GM19372 (cell line): ENCODE data around the gene TENT4B.

Experiments used
- ATAC-seq: cut with Tn5 transposase; IDR thresholded peaks from one replicate; pipeline ENCODE4 v1.9.1; 2021; ENCODE audit warnings: mild to moderate bottlenecking, low read depth, moderate library complexity; ENCODE audit not compliant: unreplicated experiment

The TENT4B gene

GRCh38 chr16:50252082-50252611 lies 99.0 kb downstream of the TENT4B start:
- no peak for ATAC-seq

GRCh38 chr16:50252874-50253513 lies 99.9 kb downstream of the TENT4B start:
- no peak for ATAC-seq

DNA sequence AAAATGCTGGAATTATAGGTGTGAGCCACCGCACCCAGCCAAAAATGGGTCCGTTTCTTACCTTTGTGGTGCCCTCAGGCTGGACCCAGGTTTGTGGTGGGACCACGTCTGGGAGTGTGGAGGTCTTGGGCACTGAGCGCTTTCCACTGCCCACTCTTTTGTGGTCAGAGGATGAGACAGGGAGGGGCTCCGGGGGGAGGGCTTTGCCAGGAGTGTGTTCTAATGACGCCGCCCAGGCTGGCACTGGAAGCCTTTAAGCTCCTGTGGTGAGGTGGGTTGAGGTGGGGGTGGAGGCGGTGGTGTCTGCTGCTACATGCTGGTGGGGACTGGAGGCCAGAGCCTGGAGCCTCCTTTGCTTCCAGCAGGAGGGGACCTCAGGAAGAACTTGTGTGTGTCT lies 100.4 kb downstream of the TENT4B start:
- ATAC-seq: no peak

- ATAC-seq: no peak
These were observed 101.0 kb downstream of the TENT4B start for GRCh38 chr16:50254072-50254471.

GRCh38 chr16:50255538-50255937 lies 102.4 kb downstream of the TENT4B start:
- no peak for ATAC-seq

DNA sequence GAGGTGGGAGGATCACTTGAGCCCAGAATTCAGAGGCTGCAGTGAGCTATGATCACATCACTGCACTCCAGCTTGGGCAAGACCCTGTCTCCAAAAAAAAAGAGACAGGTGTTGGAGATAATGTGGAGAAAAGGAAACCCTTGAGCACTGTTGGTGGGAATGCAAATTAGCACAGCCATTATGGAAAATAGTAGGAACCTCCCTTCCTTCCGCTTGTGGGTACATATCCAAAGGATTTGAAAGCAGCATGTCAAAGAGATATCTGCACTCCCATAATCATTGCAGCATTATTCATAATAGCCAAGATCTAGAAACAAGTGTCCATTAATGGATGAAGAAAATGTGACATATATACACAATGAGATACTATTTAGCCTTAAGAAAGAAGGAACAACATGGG lies 103.5 kb downstream of the TENT4B start:
- ATAC-seq: no peak

GRCh38 chr16:50257876-50258275 lies 104.8 kb downstream of the TENT4B start:
- no peak for ATAC-seq

DNA sequence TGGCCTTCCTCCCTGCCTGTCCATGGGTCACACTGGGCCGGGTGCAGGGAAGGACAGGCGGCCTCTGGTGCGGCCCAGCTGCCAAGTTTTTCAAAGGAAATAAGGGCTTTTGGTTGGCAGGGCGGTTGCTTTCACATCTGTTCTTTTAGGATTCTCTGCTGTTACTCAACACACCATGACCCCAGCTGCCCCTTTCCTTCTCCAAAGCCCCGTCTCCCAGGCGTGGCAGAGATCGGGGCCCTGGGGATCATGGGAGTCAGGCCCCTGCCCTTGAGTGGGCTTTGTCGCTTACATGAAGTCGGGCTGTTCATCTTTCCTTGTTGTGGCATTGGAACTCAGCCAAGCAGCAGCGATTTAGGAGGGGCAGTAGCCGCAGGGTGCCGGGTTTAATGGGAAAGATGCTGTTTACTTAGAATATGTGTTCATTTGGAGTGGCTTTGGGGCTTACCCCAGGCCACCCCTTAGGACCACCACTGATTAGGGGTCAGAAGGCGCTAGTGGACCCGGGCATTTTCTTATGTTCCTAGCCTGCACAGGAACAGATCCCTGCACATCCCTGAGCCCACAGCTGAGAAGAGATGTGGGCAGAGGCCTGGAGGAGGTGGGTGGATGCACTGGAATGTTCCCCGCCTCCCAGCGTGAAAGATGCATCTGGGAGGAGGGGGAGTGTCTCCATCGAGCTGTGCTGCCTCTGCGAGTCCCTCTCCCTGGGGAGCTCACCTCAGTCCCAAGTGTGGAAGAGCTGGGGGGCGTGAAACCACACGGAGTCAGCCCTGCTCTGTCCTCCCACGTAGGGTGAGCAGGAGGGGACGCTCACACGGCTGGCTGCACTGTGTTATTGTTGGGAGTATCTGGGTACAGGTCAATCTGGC lies 106.5 kb downstream of the TENT4B start:
- ATAC-seq: no peak

DNA sequence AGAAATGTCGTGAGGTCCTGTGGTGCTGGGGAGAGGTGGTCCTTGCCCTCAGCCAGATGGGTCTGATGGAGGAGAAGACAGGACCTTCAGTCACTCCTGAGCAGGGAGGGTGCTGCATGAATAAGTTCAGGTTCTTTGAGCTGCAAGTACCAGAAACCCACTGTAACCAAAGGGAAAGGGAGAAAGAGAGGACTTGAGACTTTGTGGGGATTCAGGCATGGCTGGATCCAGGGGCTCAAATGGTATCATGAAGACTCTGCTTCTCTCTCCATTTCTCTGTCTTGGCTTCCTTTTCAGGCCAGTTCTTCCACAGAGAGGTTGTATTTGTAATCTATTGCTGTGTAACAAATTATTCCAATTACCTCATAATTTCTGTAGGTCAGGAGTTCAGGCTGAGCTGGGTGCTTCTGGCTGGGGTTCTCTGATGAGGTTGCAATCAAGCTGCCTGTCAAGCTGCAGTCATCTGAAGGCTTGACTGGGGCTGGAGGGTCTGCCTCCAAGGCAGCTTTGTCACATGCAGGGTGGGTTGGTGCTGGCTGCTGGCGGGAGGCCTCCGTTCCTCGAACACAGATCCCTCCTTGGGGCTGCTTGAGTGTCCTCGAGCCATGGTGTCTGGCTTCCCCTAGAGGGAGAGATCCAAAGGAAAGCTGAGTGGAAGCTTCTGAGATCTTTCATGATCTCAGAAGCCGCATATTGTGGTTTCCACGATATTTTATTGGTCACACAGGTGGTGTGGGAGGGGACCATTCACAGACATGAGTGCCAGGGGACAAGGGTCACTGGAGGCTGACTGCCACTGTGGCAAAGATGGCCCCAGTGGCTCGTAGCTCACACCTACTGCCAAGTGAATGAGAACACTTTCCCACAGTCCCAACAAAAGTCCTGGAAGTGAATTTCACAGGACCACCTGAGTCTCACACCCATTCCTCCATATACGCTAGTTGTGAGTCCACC lies 107.4 kb downstream of the TENT4B start:
- ATAC-seq: no peak

GRCh38 chr16:50261160-50261706 lies 108.1 kb downstream of the TENT4B start:
- no peak for ATAC-seq

DNA sequence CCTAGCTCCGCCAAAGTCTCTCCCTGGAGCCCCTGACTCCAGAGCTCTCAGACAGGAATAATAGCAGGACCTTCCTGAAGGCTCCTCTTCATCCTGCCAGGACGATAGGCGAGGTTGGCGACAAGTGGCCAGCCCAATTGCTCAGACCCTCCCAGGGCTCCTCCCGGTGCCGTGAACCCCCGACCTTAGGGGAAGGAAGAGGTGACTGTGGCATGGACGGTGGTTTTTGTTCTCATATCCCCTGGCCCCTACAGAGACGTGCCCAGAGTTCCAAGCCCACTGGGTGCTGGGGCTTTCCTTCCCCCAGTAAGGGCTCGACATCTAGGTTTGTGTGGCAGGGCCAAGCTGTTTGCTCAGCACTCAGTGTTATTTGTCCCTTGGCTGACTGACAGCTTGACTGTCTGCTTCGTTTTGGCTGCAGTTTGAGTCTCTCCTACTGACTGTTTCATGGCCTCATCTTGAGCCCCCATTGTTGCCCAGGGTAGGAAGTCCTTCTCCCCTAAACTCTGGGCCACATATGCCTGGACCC lies 108.7 kb downstream of the TENT4B start:
- no peak for ATAC-seq

GRCh38 chr16:50263060-50263909 lies 110.2 kb downstream of the TENT4B start:
- ATAC-seq: no peak

DNA sequence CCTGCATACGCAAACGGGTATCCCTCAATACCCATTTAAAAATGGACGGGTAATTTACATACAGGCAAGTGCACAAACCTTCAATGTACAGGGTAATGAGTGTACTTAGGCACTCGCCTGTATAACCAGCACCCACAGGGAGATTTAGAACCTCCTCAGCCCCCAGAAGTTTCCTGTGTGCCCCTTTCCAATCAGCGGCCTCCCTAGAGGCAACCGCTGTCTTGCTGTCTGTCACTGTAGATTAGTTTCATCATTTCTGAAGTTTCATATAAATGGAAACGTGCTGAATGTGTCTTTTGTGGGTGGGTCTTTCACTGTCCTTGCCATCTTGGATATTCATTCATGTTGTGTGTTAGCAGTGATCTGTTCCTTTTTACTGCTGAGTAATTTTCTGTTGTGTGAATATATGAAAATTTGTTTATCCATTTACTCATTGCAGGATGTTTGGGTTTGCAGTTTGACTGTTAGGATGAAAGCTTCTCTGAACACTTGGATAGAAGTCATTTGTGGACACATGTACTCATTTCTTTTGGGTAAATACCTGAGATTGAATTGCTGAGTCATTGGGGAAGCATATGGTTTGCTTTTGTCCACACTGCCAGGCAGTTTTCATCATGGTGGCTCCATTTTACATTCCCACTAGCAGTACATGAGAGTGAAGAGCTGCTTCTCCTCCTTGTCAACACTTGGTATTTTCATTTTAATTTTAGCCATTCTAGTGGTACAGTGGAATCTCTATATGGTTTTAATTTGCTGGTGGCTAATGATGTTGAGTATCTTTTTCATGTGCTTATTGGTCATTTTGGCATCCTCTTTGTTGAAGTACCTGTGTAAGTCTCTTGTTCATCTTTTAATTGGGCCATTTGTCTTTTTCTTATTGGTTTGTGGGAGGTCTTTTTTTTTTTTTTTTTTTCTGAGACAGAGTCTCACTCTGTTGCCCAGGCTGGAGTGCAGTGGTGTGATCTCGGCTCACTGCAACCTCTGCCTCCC lies 111.1 kb downstream of the TENT4B start:
- no peak for ATAC-seq

GRCh38 chr16:50265260-50265659 lies 112.2 kb downstream of the TENT4B start:
- peak; percentile 40 for ATAC-seq

DNA sequence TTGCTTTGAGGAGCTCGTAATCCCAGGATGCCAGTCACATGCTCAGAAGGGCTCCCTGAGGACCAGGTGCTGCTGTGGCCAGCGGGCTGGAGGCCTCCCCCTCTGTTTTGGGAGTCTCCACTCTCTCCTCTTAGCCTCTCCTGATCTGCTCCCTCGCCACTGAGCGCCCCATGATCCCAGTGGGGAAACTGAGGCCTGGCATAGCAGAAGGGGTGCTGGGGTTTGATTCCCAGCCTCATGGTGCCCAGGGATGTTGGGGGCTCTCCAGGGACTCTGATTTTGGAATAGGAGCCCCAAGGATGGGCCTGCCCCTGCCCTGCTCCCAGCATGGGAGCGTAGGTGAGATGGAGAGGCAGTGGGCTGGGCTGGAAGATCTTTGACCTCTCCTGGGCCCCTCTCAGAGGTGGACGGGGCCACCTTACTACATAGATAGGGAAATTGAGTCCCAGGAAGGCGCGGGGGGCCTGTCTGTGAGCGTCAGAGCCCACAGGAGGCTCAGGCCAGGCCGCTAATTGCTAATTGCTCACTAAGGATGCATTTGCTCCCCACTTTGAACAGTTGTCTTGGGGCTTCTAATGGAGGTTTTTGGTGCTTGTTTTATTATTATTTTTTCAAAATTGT lies 112.7 kb downstream of the TENT4B start:
- no peak for ATAC-seq

GRCh38 chr16:50266337-50267091 lies 113.4 kb downstream of the TENT4B start, which contains the start of gene ADCY7:
ADCY7 (plus strand) TSS chr16:50266551; CDS start chr16:50288180, 21,629 bp downstream.
- peak; percentile 88 for ATAC-seq

GRCh38 chr16:50267151-50267631 lies 114.1 kb downstream of the TENT4B start:
- no peak for ATAC-seq
